OCI-LY3 (cell line): ENCODE data around the gene COL4A2.

Experiments used
- H2AFZ ChIP-seq: fragments of 200-600, 300-600 bp; shearing (Covaris generic); 2 replicates; pipeline ENCODE4 v1.6.0; 2014; ENCODE audit warnings: antibody characterized with exemption, low read depth, low read length
- H3K27ac ChIP-seq: fragments of 200-600, 300-600 bp; sonication (generic); 2 replicates; pipeline ENCODE4 v1.5.1; 2014; ENCODE audit warnings: mild to moderate bottlenecking, low read length, moderate library complexity, mixed read lengths
- H3K27me3 ChIP-seq: fragments of 200-600, 300-600 bp; sonication (generic); 2 replicates; pipeline ENCODE4 v1.6.1; 2014; ENCODE audit warnings: low read depth, low read length, mixed read lengths
- H3K36me3 ChIP-seq: fragments of 200-600, 300-600 bp; sonication (generic); replicated peaks from 2 replicates; pipeline ENCODE3; 2014; ENCODE audit warnings: low read depth, low read length, mixed read lengths
- H3K4me1 ChIP-seq: fragments of 300-600, 200-600 bp; sonication (generic); 2 replicates; pipeline ENCODE4 v1.6.1; 2014; ENCODE audit warnings: low read length, mixed read lengths
- H3K4me2 ChIP-seq: fragments of 200-600, 300-600 bp; sonication (generic); 2 replicates; pipeline ENCODE4 v1.6.1; 2014; ENCODE audit warnings: low read length, mixed read lengths
- H3K4me3 ChIP-seq: fragments of 300-600, 200-600 bp; sonication (generic); 2 replicates; pipeline ENCODE4 v1.5.1; 2014; ENCODE audit warnings: antibody characterized with exemption, mild to moderate bottlenecking, low read length, moderate library complexity
- H3K79me2 ChIP-seq: fragments of 300-600, 200-600 bp; shearing (Covaris generic); 2 replicates; pipeline ENCODE4 v1.6.1; 2014; ENCODE audit warnings: mild to moderate bottlenecking, low read length, mixed read lengths
- H3K9ac ChIP-seq: fragments of 300-600, 200-600 bp; shearing (Covaris generic); 2 replicates; pipeline ENCODE4 v1.6.0; 2014; ENCODE audit warnings: mild to moderate bottlenecking, low read length, moderate library complexity
- H3K9me3 ChIP-seq: fragments of 200-600, 300-600 bp; shearing (Covaris generic); 2 replicates; pipeline ENCODE4 v1.6.1; 2014; ENCODE audit warnings: low read length, mixed read lengths; ENCODE audit not compliant: insufficient read depth
- H4K20me1 ChIP-seq: fragments of 200-600, 300-600 bp; sonication (generic); 2 replicates; pipeline ENCODE4 v1.6.1; 2016; ENCODE audit warnings: low read length, mixed read lengths; ENCODE audit not compliant: insufficient read depth
- EZH2phosphoT487 ChIP-seq: fragments of 200-600 bp; shearing (Covaris generic); IDR thresholded peaks from 2 replicates; pipeline ENCODE4 v1.6.1; 2018; ENCODE audit warnings: antibody characterized with exemption, mixed run types, low read depth
- TF ChIP-seq, protein P1 (sequence below): fragments of 200-600, 300-600 bp; sonication (generic); IDR thresholded peaks from 2 replicates; pipeline ENCODE4 v1.5.1; 2014; ENCODE audit warnings: antibody characterized with exemption, low read length, low read depth

Gene COL4A2

DNA sequence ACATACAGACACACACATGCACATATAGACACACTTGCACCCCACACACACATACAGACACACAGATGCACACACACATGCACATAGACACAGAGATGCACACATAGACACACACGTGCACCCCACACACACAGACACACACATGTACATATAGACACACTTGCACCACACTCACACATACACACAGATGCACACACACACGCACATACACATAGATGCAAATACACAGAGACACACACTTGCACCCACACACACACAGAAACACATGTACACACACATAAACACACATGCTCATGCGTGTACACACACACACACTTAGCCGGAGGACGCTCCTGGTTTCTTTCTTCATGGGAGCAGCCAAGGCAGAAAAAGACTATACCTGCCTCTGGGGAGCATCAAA is 10.0 kb downstream of the COL4A2 start:
- Histone ChIP-seq H3K27me3 (peaks cover 12% of the 10 kb centered on the region; the same call in 1 of the 2 replicates), H4K20me1 (no peaks in the 10 kb centered on the region), H3K4me2 (no peak overlapping the region), H3K9ac (no peak overlapping the region), H3K27ac (no peak overlapping the region), H3K4me3 (no peak overlapping the region), H3K9me3 (no peaks in the 10 kb centered on the region), H2AFZ (no peak overlapping the region), H3K4me1 (no peaks in the 10 kb centered on the region), H3K79me2 (no peaks in the 10 kb centered on the region), H3K36me3 (no peaks in the 10 kb centered on the region)
- TF ChIP-seq EZH2phosphoT487, result no peak
- TF ChIP-seq, protein P1, sequence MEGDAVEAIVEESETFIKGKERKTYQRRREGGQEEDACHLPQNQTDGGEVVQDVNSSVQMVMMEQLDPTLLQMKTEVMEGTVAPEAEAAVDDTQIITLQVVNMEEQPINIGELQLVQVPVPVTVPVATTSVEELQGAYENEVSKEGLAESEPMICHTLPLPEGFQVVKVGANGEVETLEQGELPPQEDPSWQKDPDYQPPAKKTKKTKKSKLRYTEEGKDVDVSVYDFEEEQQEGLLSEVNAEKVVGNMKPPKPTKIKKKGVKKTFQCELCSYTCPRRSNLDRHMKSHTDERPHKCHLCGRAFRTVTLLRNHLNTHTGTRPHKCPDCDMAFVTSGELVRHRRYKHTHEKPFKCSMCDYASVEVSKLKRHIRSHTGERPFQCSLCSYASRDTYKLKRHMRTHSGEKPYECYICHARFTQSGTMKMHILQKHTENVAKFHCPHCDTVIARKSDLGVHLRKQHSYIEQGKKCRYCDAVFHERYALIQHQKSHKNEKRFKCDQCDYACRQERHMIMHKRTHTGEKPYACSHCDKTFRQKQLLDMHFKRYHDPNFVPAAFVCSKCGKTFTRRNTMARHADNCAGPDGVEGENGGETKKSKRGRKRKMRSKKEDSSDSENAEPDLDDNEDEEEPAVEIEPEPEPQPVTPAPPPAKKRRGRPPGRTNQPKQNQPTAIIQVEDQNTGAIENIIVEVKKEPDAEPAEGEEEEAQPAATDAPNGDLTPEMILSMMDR, result no peak

DNA sequence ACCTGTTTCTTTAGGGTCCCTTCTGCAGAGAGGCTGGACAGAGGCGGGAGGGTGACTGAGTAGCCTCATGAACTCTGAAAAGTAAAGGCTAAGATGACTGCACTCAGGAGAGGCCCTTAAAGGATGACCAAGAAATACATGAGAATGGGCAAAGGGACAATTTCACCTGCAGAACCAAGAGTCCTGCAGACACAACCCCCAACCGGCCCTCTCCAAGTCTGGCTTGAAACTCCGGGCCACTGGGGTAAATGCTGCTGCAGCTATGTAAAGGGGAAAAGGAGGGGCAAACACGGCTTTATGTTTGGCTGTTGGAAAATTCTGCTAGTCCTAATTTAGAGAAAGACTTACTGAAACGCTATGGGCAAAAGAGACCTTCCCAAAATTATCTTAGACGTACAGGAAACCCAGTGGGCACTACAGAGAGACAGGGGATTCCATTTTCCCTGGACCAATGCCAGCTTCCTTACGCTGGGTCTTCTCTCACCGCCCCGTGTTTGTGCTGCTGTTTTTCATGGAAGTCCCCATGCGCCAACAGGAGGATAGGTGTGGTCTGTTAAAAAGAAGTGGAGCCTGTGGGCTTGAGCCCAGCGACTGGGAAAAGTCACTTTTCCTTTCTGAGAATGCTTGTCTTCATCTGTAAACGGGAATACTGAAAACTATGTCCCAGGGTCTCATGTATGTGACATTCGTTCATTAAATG is 10.6 kb downstream of the COL4A2 start:
- Histone ChIP-seq H3K9ac (no peak overlapping the region), H3K79me2 (no peaks in the 10 kb centered on the region), H4K20me1 (no peaks in the 10 kb centered on the region), H3K36me3 (no peaks in the 10 kb centered on the region), H2AFZ (no peak overlapping the region), H3K27me3 (peaks cover 12% of the 10 kb centered on the region; the same call in 1 of the 2 replicates), H3K27ac (no peak overlapping the region), H3K4me1 (no peaks in the 10 kb centered on the region), H3K9me3 (no peaks in the 10 kb centered on the region), H3K4me3 (no peak overlapping the region), H3K4me2 (no peak overlapping the region)
- no peak for TF ChIP-seq EZH2phosphoT487
- TF ChIP-seq, protein P1, result no peak

DNA sequence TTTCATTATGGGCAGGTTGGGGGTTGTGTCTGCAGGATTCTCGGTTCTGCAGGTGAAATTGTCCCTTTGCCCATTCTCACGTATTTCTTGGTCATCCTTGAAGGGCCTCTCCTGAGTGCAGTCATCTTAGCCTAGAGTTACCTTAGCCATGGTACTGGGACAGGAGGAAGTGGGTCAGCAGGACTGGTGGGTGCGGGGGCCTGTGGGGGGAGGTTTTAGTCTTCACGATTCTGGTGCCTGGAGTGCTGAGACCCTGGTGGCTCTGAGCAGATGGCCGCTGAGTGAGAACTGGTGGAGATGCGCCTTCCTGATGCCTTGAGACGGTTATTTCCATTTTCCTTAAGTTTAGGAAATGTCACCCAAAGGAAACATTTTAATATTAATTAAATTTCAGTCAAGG is 11.8 kb downstream of the COL4A2 start:
- Histone ChIP-seq H3K79me2 (no peaks in the 10 kb centered on the region), H3K4me1 (no peaks in the 10 kb centered on the region), H3K36me3 (no peaks in the 10 kb centered on the region), H4K20me1 (no peaks in the 10 kb centered on the region), H3K4me2 (no peak overlapping the region), H3K9me3 (no peaks in the 10 kb centered on the region), H3K27me3 (peaks cover 13% of the 10 kb centered on the region; the same call in 1 of the 2 replicates), H2AFZ (no peak overlapping the region), H3K4me3 (no peak overlapping the region), H3K9ac (no peak overlapping the region), H3K27ac (no peak overlapping the region)
- TF ChIP-seq EZH2phosphoT487, result no peak
- TF ChIP-seq, protein P1, result no peak

DNA sequence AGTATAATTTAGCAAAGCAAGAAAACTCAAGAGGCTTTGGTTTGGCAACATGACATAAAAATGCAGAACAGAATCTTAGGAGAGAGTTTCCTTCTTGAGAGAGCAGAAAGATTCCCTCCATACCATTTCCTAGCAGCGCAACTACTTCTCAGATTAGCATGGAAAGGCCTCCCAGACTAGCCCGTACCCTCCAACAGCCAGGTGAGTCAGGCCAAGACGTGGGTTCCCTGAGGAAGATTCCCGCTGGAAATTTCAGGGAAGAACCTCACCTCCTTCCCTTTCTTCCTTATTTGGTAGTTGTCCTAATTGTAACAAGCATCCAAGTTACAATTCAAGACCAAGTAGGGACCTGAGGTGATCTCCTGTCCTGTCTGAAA is 12.3 kb downstream of the COL4A2 start:
- Histone ChIP-seq H3K27me3 (peaks cover 17% of the 10 kb centered on the region; the same call in 1 of the 2 replicates), H3K4me3 (no peak overlapping the region), H3K9ac (no peak overlapping the region), H4K20me1 (no peaks in the 10 kb centered on the region), H3K4me1 (no peaks in the 10 kb centered on the region), H3K9me3 (no peaks in the 10 kb centered on the region), H3K79me2 (no peaks in the 10 kb centered on the region), H2AFZ (no peak overlapping the region), H3K27ac (no peak overlapping the region), H3K36me3 (no peaks in the 10 kb centered on the region), H3K4me2 (no peak overlapping the region)
- no peak for TF ChIP-seq EZH2phosphoT487
- TF ChIP-seq, protein P1, result no peak
